ENCODE data around the gene DDX4. TPM values are rescaled to one million over a fixed set of nuclear protein-coding genes. Genes with fewer than 3 reads are reported as not detected.

Gene DDX4
- total and polyA plus RNA-seq, 9 of the 15 experiments (the other 6 are each of a cell fraction or from before 2014, with no cell fraction given) = not detected

GRCh38 chr5:55750499-55750898 lies 12.6 kb downstream of the DDX4 start:
- DNase-seq (ENCODE audit: extremely low read depth in 1 of 4, low spot score in 3 of 4) = no peak
- Histone ChIP-seq H3K4me1 (replicated peaks in 1 of 2; ENCODE audit: control insufficient read depth in 2 of 2, insufficient read depth in 2 of 2, low read length in 2 of 2) (no peaks in the 10 kb centered on the region), H3K79me2 (ENCODE audit: control insufficient read depth, insufficient read depth, low read length) (no peaks in the 10 kb centered on the region), H3K4me2 (ENCODE audit: insufficient read depth, low read length) (no peak overlapping the region), H3K27ac (ENCODE audit: extremely low read depth, low read depth, low read length) (no peak overlapping the region), H3K4me3 (no peak overlapping the region), H3K9ac (ENCODE audit: insufficient read depth in 1 of 2, low read depth in 2 of 2, low read length in 2 of 2) (no peak overlapping the region), H3K9me3 (replicated peaks; ENCODE audit: control insufficient read depth, insufficient read depth, low read depth, low read length) (no peaks in the 10 kb centered on the region), H3K9me1 (ENCODE audit: control insufficient read depth, insufficient read depth, low read length) (no peaks in the 10 kb centered on the region), H3K27me3 (ENCODE audit: control insufficient read depth in 2 of 2, insufficient read depth in 2 of 2, low read length in 2 of 2) (peaks cover 0 to 4% of the 10 kb centered on the region in 2 experiments; a peak in 2 of 5 replicates), H2AFZ (ENCODE audit: low read depth, low read length) (no peak overlapping the region), H4K20me1 (replicated peaks; ENCODE audit: control insufficient read depth, insufficient read depth, low read length) (no peaks in the 10 kb centered on the region), H3K36me3 (ENCODE audit: control insufficient read depth, insufficient read depth, low read length) (no peaks in the 10 kb centered on the region)
- ChIA-PET CTCF (ENCODE audit: low intra/inter-chr PET ratio) (no interaction called here), POLR2A (no interaction called here)
- no peak for ATAC-seq
- WGBS (ENCODE audit: insufficient coverage, low coverage, missing lambda C conversion rate) = 0% methylated on average over 3 of the region's 3 CpGs
- no peak for FAIRE-seq
- in situ Hi-C loops (cut with MboI) = no loop called here
- intact Hi-C loops (cut with micrococcal nuclease) = no loop called here
- BruUV-seq (replicated peaks) = no TSS peak
- TF ChIP-seq HES1 (IDR thresholded peaks at IDR 0.05; ENCODE audit: low read depth) (no peak), STAT5A (IDR thresholded peaks at IDR 0.05; ENCODE audit: borderline replicate concordance, low read length) (no peak), RREB1 (CRISPR knock-in tag; IDR thresholded peaks at IDR 0.05) (no peak), TSHZ1 (CRISPR knock-in tag; IDR thresholded peaks at IDR 0.05) (no peak), ZNF384 (IDR thresholded peaks at IDR 0.05; ENCODE audit: low read depth, low read length) (no peak), TARDBP (IDR thresholded peaks at IDR 0.05) (no peak), ELF2 (CRISPR knock-in tag; IDR thresholded peaks at IDR 0.05) (no peak), E2F1 (CRISPR knock-in tag; IDR thresholded peaks at IDR 0.05) (no peak), MYC (IDR thresholded peaks at IDR 0.05; ENCODE audit: low read depth, low read length) (no peak), MYC (CRISPR knock-in tag; IDR thresholded peaks at IDR 0.05; ENCODE audit: borderline replicate concordance, low read depth) (no peak), BMI1 (IDR thresholded peaks at IDR 0.05; ENCODE audit: low read length) (no peak), CEBPG (CRISPR knock-in tag; IDR thresholded peaks at IDR 0.05) (no peak), CEBPG (tag; conservative IDR thresholded peaks at IDR 0.05 in 1 of 2, IDR thresholded peaks at IDR 0.05 in 1 of 2) (no peak)
